ENCODE measurements around the gene BAG3. TPM values are rescaled to one million over a fixed set of nuclear protein-coding genes. Genes with fewer than 3 reads are reported as not detected.
"Not testable (repeated sequence)": the region's sequence is repeated elsewhere in the genome, so short reads cannot be mapped to it uniquely, and the experiment has no call there.

The BAG3 gene
- total RNA-seq, 1 experiment from 2014 or later = 19.7 TPM

- peaks cover 28% of the 10 kb centered on the region for H3K36me3 ChIP-seq
- H3K27me3 ChIP-seq (replicated peaks) = no peaks in the 10 kb centered on the region
- peaks cover 24% of the 10 kb centered on the region for H3K4me1 ChIP-seq (replicated peaks)
- no peaks in the 10 kb centered on the region for H3K9me3 ChIP-seq (replicated peaks)
- no peak for DNase-seq (ENCODE audit: low read depth in 1 of 2, low spot score in 2 of 2)
- H3K4me3 ChIP-seq = no peak overlapping the region
- H3K27ac ChIP-seq = no peak overlapping the region
Measured at GRCh38 chr10:119650062-119650461, 1.1 kb upstream of the BAG3 start.

GRCh38 chr10:119651514-119652360 lies 557 bp downstream of the BAG3 start:
- H3K27me3 ChIP-seq (replicated peaks) = no peaks in the 10 kb centered on the region
- H3K4me3 ChIP-seq = peak overlapping the region; percentile 77
- H3K27ac ChIP-seq = peak overlapping the region; percentile 71
- H3K9me3 ChIP-seq (replicated peaks) = no peaks in the 10 kb centered on the region
- no peak for DNase-seq (ENCODE audit: low read depth in 1 of 2, low spot score in 2 of 2)
- peaks cover 33% of the 10 kb centered on the region for H3K36me3 ChIP-seq
- peaks cover 41% of the 10 kb centered on the region for H3K4me1 ChIP-seq (replicated peaks)

DNA sequence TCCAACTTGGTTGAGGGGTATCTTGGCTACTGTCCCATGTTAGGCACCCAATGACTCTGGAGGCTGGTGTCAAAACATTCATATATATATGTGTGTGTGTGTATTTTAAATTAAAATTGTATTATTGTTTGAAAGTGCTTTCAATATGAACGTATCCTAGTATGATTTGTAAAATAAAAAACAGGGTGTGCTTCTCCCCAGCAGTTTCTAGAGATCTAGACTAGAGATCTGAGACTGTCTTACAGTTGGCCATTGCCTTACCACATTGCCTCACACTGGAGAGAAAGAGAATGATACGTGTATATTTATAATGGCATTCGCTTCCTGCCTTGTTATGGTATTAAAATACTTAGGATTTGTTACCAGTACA lies 1.2 kb downstream of the BAG3 start:
- H3K27ac ChIP-seq = peak overlapping the region; percentile 71
- DNase-seq (ENCODE audit: low read depth in 1 of 2, low spot score in 2 of 2) = peak in 1 of 2 experiments; percentile 64
- peaks cover 47% of the 10 kb centered on the region for H3K4me1 ChIP-seq (replicated peaks)
- no peaks in the 10 kb centered on the region for H3K27me3 ChIP-seq (replicated peaks)
- H3K4me3 ChIP-seq = peak overlapping the region; percentile 77
- H3K9me3 ChIP-seq (replicated peaks) = no peaks in the 10 kb centered on the region
- H3K36me3 ChIP-seq = peaks cover 40% of the 10 kb centered on the region

DNA sequence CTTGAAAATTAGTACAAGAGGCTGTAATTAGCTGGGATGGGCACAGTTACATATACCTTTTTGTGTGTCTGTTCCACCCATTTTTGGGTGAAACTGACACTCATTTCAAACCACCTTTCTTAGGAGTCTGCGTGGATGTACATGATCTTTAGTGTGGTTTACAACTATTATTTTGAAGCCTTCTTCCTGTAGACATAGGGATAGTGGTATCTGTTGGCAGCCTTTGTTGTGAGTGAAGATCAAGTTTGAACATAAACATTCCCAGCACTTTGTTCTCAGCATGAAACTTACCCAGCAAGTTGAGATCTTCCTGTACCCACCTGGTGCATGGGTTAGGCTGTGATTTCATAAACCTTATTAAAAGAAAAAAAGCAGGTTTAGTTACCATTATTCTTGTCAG lies 2.0 kb downstream of the BAG3 start:
- Histone ChIP-seq H3K36me3 (peaks cover 47% of the 10 kb centered on the region), H3K4me1 (replicated peaks) (peaks cover 56% of the 10 kb centered on the region), H3K27ac (peak overlapping the region; percentile 71), H3K4me3 (peak overlapping the region; percentile 77), H3K27me3 (replicated peaks) (no peaks in the 10 kb centered on the region), H3K9me3 (replicated peaks) (no peaks in the 10 kb centered on the region)
- DNase-seq (ENCODE audit: low read depth in 1 of 2, low spot score in 2 of 2) = peak in 1 of 2 experiments; percentile 25

DNA sequence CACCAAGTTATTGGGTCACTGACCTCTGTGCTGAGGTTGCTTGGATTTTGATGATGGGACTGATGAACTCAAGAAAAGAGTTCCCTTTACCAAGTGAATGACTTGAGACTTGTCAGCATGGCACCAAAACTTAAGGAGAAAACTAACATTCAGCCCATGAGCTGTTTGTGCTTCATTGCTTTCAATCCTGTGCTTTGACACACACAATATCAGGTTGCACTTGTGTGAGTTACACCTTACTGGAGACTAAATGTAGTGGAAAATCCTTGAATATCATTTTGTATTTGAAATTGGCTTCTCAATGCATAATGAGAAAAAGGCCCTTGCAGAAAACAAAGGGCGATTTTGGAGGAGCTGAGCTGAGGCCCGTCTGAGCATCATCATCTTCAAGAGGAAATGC lies 2.7 kb downstream of the BAG3 start:
- Histone ChIP-seq H3K27me3 (replicated peaks) (no peaks in the 10 kb centered on the region), H3K4me1 (replicated peaks) (peaks cover 63% of the 10 kb centered on the region), H3K27ac (no peak overlapping the region), H3K9me3 (replicated peaks) (no peaks in the 10 kb centered on the region), H3K4me3 (no peak overlapping the region), H3K36me3 (peaks cover 54% of the 10 kb centered on the region)
- DNase-seq (ENCODE audit: low read depth in 1 of 2, low spot score in 2 of 2) = no peak

DNA sequence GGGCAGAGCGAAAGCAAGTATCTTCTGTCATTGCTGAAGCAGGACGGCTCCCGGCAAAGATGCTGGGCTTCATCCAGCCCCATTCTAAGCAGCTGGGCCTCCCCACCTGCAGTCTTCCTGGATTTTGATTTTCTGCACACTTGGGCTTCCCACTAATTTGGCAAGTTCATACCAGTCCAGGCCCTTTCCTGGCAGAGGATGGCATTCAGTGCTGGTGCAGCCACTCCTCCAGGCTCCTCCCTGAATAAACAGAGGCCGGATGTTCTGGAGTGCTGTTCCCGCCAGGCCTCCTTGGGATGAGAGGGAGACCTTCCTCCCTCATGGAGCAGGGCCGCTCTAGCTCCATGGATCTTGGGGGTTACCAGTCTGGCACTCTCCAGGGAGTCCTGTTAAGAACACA lies 3.4 kb downstream of the BAG3 start:
- DNase-seq (ENCODE audit: low read depth in 1 of 2, low spot score in 2 of 2) = no peak
- peaks cover 60% of the 10 kb centered on the region for H3K36me3 ChIP-seq
- no peaks in the 10 kb centered on the region for H3K27me3 ChIP-seq (replicated peaks)
- H3K4me1 ChIP-seq (replicated peaks) = peaks cover 67% of the 10 kb centered on the region
- no peak overlapping the region for H3K4me3 ChIP-seq
- no peaks in the 10 kb centered on the region for H3K9me3 ChIP-seq (replicated peaks)
- H3K27ac ChIP-seq = peak overlapping the region; percentile 50

GRCh38 chr10:119655566-119656001 lies 4.4 kb downstream of the BAG3 start:
- H3K27me3 ChIP-seq (replicated peaks) = no peaks in the 10 kb centered on the region
- peak; percentile 87 to 91 for DNase-seq (ENCODE audit: low read depth in 1 of 2, low spot score in 2 of 2)
- peaks cover 66% of the 10 kb centered on the region for H3K4me1 ChIP-seq (replicated peaks)
- peak overlapping the region; percentile 20 for H3K4me3 ChIP-seq
- peak overlapping the region; percentile 50 for H3K27ac ChIP-seq
- H3K9me3 ChIP-seq (replicated peaks) = no peaks in the 10 kb centered on the region
- H3K36me3 ChIP-seq = peaks cover 68% of the 10 kb centered on the region

DNA sequence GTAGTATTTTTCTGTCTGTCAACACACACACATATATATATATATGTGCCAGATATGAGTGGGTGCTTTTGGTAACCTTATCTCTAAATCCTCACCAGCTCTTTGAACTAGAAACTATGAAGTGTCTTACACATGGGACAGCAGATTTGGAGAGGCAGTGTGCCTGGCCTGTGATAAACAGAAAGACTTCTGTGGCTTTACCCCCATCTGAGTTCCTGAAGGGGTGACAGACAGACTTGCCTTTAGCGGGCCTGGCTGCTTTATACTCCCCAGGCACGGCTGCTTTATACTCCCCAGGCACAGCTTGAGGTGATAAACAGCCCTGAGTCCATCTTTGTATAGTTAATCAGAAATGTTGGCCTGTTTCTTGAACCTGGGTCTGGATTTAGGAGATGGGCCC lies 5.6 kb downstream of the BAG3 start:
- H3K27ac ChIP-seq = 0 out of 2 replicates have a peak overlapping the region, but pooled peaks have one; percentile 50
- H3K36me3 ChIP-seq = peaks cover 69% of the 10 kb centered on the region
- DNase-seq (ENCODE audit: low read depth in 1 of 2, low spot score in 2 of 2) = no peak
- H3K9me3 ChIP-seq (replicated peaks) = no peaks in the 10 kb centered on the region
- H3K4me1 ChIP-seq (replicated peaks) = peaks cover 64% of the 10 kb centered on the region
- H3K27me3 ChIP-seq (replicated peaks) = no peaks in the 10 kb centered on the region
- H3K4me3 ChIP-seq = no peak overlapping the region

DNA sequence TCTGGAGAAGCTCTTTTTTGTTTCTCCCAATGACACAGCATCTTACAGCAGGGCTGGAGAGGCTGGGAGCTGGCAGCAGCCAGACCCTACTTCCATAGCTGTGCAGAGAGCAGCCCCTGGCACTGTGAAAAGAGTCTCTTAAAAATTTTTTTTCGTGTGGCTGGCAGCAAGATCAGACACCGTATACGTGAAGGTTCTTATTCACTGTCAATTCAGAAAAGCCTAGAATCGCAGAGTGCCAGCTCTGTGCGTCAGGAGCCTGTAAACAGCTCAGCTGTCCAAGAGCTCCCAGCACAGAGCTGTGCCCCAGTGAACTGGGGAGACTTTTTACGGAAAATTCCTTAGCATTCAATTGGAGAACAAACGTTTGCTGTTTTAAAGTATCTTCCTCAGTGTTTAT lies 6.5 kb downstream of the BAG3 start:
- no peak overlapping the region for H3K4me3 ChIP-seq

GRCh38 chr10:119658274-119658673 lies 7.1 kb downstream of the BAG3 start:
- Histone ChIP-seq H3K27ac (peak overlapping the region; percentile 55), H3K27me3 (replicated peaks) (no peaks in the 10 kb centered on the region), H3K9me3 (replicated peaks) (no peaks in the 10 kb centered on the region), H3K36me3 (peaks cover 68% of the 10 kb centered on the region), H3K4me3 (no peak overlapping the region), H3K4me1 (replicated peaks) (peaks cover 61% of the 10 kb centered on the region)
- DNase-seq (ENCODE audit: low read depth in 1 of 2, low spot score in 2 of 2) = peak; percentile 70 to 93

More for the DNA sequence above, 6.5 kb downstream of the BAG3 start:
- DNase-seq (ENCODE audit: low read depth in 1 of 2, low spot score in 2 of 2) = no peak
- Histone ChIP-seq H3K36me3 (peaks cover 71% of the 10 kb centered on the region), H3K4me1 (replicated peaks) (peaks cover 64% of the 10 kb centered on the region), H3K9me3 (replicated peaks) (no peaks in the 10 kb centered on the region), H3K27me3 (replicated peaks) (no peaks in the 10 kb centered on the region), H3K27ac (peak overlapping the region; percentile 8)

- Histone ChIP-seq H3K9me3 (replicated peaks) (no peaks in the 10 kb centered on the region), H3K36me3 (peaks cover 54% of the 10 kb centered on the region), H3K4me3 (no peak overlapping the region), H3K4me1 (replicated peaks) (peaks cover 48% of the 10 kb centered on the region), H3K27ac (no peak overlapping the region), H3K27me3 (replicated peaks) (no peaks in the 10 kb centered on the region)
- DNase-seq (ENCODE audit: low read depth in 1 of 2, low spot score in 2 of 2) = no peak
Measured at GRCh38 chr10:119659951-119660350, 8.8 kb downstream of the BAG3 start.

DNA sequence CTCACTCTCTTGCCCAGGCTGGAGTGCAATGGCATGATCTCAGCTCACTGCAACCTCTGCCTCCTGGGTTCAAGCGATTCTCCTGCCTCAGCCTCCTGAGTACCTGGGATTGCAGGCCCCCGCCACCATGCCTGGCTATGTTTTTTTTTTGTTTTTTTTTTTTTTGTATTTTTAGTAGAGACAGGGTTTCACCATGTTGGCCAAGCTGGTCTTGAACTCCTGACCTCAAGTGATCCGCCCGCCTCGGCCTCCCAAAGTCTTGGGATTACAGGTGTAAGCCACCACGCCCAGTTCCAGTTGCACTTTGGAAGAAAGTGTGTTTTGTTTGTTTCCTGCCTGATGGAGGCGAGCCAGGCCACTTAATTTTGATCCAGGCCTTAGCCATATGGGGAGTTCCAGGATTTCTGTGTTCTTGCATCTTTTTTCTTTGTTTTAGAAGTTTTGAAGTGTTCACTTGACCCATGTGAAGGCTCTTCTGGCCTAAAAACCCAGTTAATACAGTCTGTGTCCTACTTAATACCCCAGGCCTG lies 11.0 kb downstream of the BAG3 start:
- DNase-seq (ENCODE audit: low read depth in 1 of 2, low spot score in 2 of 2); H3K9me3 ChIP-seq (replicated peaks); H3K4me3 ChIP-seq; H3K27ac ChIP-seq; H3K27me3 ChIP-seq (replicated peaks): not testable (repeated sequence)
- Histone ChIP-seq H3K36me3 (peaks cover 59% of the 10 kb centered on the region), H3K4me1 (replicated peaks) (peaks cover 33% of the 10 kb centered on the region)

GRCh38 chr10:119663866-119664698 lies 12.9 kb downstream of the BAG3 start:
- Histone ChIP-seq H3K9me3 (replicated peaks) (no peaks in the 10 kb centered on the region), H3K36me3 (peaks cover 48% of the 10 kb centered on the region), H3K27ac (no peak overlapping the region), H3K4me1 (replicated peaks) (peaks cover 29% of the 10 kb centered on the region), H3K4me3 (no peak overlapping the region), H3K27me3 (replicated peaks) (no peaks in the 10 kb centered on the region)
- no peak for DNase-seq (ENCODE audit: low read depth in 1 of 2, low spot score in 2 of 2)
